HFFc6 (cell line): ENCODE data around the gene WFDC6. TPM values are rescaled to one million over a fixed set of nuclear protein-coding genes. Genes with fewer than 3 reads are reported as not detected.

ENCODE experiments used
- DNase-seq: peaks from one replicate; pipeline ENCODE4 v3.0.0-alpha.2; 2018
- H3K27ac Mint-ChIP-seq: 2 replicates; pipeline ENCODE4 v1.8.0; 2020; ENCODE audit warnings: mild to moderate bottlenecking, mixed read lengths
- H3K27me3 Mint-ChIP-seq: 2 replicates; pipeline ENCODE4 v1.8.0; 2021; ENCODE audit warnings: mild to moderate bottlenecking, moderate library complexity, mixed read lengths; ENCODE audit not compliant: insufficient read depth
- H3K36me3 Mint-ChIP-seq: 2 replicates; pipeline ENCODE4 v1.8.0; 2021; ENCODE audit warnings: low read depth, mixed read lengths
- H3K4me1 Mint-ChIP-seq: 2 replicates; pipeline ENCODE4 v1.8.0; 2020; ENCODE audit warnings: low read depth, mixed read lengths
- H3K4me3 Mint-ChIP-seq: 2 replicates; pipeline ENCODE4 v1.8.0; 2020; ENCODE audit warnings: mild to moderate bottlenecking, moderate library complexity, mixed read lengths
- H3K9me3 Mint-ChIP-seq: 2 replicates; pipeline ENCODE4 v1.8.0; 2020; ENCODE audit warnings: mild to moderate bottlenecking, mixed read lengths
- total RNA-seq, 6 experiments: library from RNA; stranded (reverse); fragmentation: NEBNext Ultra II Directional; extraction: Animal tissue kit (Norgen Biotek cat#: 25700); gene quantifications; 2 replicates in 1 of 6; 3 replicates in 5 of 6; pipeline ENCODE4 v1.2.3, GENCODE V29; 2021
- TF ChIP-seq, protein P1 (sequence below): fragments of 200-600 bp; sonication (generic); IDR thresholded peaks from 2 replicates; pipeline ENCODE4 v1.5.0; 2021; ENCODE audit warnings: antibody characterized with exemption, mild to moderate bottlenecking

WFDC6 gene
- total RNA-seq, 6 experiments from 2014 or later = not detected

DNA sequence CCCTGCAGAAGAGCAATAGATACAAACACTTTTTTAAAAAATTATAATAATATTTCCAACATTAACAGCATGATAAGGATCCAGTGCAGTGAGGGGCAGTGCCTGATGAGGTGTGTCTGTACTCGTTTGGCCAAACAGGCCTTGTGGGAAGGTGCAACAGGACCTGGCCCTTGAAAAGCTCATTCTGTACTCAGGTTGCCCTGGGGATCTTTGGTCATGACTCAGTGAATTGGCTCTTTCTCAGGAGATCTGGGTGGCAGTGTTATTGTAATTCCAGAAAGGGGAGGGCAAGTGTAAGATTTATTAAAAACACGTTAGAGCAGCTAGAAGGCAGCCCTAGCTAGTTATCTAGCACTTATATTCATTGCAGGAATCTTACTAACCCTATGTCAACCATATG is 21.0 kb downstream of the WFDC6 start:
- Mint-ChIP-seq H3K4me1 (no peaks in the 10 kb centered on the region), H3K9me3 (no peaks in the 10 kb centered on the region), H3K36me3 (no peaks in the 10 kb centered on the region), H3K27me3 (peaks cover 11% of the 10 kb centered on the region; the same call in 1 of the 2 replicates), H3K27ac (no peak overlapping the region), H3K4me3 (no peak overlapping the region)
- no peak for DNase-seq
- TF ChIP-seq, protein P1, sequence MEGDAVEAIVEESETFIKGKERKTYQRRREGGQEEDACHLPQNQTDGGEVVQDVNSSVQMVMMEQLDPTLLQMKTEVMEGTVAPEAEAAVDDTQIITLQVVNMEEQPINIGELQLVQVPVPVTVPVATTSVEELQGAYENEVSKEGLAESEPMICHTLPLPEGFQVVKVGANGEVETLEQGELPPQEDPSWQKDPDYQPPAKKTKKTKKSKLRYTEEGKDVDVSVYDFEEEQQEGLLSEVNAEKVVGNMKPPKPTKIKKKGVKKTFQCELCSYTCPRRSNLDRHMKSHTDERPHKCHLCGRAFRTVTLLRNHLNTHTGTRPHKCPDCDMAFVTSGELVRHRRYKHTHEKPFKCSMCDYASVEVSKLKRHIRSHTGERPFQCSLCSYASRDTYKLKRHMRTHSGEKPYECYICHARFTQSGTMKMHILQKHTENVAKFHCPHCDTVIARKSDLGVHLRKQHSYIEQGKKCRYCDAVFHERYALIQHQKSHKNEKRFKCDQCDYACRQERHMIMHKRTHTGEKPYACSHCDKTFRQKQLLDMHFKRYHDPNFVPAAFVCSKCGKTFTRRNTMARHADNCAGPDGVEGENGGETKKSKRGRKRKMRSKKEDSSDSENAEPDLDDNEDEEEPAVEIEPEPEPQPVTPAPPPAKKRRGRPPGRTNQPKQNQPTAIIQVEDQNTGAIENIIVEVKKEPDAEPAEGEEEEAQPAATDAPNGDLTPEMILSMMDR = no peak

DNA sequence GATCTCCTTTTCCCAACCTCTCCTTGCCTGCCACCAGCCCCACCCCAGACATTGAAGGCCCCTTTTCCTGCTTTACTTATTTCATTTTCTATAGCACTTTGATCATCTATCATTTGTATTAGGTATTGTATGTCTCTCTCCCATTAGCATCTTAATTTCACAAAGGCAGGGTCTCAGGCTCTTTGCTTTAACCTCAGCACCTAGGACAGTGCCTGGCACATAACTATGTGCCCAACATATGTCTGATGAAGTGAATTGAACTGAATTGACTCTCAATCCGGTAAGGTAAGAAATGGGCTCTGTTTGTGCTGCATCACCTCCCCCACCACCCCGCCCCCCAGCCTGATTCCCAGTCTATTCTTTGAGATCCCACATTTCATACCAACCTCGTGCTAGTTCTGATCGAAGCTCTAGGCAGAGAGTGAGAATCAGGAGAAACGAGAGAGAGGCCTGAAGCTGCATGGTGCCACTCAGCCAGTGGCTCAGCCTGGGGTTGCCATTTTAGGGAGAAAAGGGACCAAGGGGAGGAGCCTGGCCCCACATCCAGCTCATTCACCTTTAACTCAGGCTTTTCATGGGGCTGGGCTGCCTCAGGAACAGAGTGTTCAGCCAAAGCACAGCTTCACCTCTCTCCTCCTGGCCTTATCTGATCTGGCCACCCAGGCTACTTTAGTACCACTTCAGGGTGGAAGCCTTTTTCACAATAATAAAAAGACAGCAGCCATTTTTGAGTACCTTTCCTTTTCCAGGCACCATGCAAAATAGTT is 24.0 kb downstream of the WFDC6 start, which contains the start of gene SPINT3:
Gene SPINT3, minus strand, starts transcription at position 476 of the 767 bp plus-strand sequence. Its CDS starts 14 bp downstream, at position 462.
- Mint-ChIP-seq H3K9me3 (no peaks in the 10 kb centered on the region), H3K36me3 (no peaks in the 10 kb centered on the region), H3K4me1 (no peaks in the 10 kb centered on the region), H3K27ac (no peak within 1 kb of the TSS), H3K27me3 (peaks cover 3% of the 10 kb centered on the region; the same call in 1 of the 2 replicates), H3K4me3 (no peak within 1 kb of the TSS)
- no peak for DNase-seq
- TF ChIP-seq, protein P1 = no peak

DNA sequence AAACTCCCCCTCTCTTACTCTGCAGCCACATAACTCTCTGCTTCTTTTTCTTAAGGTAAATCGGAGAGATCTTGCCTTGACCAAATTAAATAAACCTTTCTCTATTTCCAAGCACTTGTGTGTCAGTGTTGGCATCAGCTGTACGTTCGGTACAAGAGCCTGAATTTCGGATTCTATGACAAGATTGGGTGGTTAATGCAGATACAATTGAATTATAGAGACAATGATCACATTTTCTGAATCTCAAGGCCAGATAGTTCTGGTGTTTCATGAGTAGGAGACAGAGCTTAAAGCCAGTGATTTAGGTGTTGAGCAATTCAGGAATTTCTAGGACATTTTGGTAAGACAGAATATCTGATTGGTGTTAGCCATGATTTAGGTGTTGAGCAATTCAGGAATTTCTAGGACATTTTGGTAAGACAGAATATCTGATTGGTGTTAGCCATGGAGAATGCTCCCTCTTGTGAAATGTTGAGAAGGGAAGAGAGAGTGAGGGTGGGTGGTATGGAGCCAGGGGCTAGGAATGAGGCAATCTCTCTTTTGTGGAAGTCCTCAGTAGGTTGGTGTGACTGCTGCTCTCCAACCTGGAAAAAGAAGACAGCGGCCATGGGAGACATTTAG is 28.9 kb downstream of the WFDC6 start:
- Mint-ChIP-seq H3K9me3 (no peaks in the 10 kb centered on the region), H3K27me3 (peaks cover 6% of the 10 kb centered on the region; the same call in 1 of the 2 replicates), H3K4me1 (no peaks in the 10 kb centered on the region), H3K27ac (no peak overlapping the region), H3K36me3 (no peaks in the 10 kb centered on the region), H3K4me3 (no peak overlapping the region)
- DNase-seq = no peak
- TF ChIP-seq, protein P1 = no peak

DNA sequence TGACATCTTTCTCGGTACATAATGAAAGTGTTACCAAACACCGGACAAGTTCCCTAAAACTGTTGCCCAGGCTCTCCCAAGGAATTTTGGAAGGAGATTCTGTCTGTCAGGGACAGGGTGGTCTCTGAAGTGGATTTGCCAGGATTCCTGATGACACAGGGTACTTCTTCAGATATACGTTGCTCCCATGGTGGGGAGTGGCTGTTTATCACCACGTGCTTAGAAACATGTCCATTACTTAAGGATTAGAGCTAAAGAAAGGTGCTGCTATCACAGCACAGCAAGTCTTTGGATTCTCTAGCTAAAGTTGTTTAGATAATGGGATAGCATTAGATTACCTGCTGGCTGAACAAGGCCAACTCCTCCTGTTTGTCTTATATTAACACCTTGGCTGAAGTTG is 30.2 kb downstream of the WFDC6 start:
- DNase-seq = no peak
- Mint-ChIP-seq H3K36me3 (no peaks in the 10 kb centered on the region), H3K27ac (no peak overlapping the region), H3K4me1 (no peaks in the 10 kb centered on the region), H3K9me3 (no peaks in the 10 kb centered on the region), H3K4me3 (no peak overlapping the region), H3K27me3 (peaks cover 6% of the 10 kb centered on the region; the same call in 1 of the 2 replicates)
- TF ChIP-seq, protein P1 = no peak

DNA sequence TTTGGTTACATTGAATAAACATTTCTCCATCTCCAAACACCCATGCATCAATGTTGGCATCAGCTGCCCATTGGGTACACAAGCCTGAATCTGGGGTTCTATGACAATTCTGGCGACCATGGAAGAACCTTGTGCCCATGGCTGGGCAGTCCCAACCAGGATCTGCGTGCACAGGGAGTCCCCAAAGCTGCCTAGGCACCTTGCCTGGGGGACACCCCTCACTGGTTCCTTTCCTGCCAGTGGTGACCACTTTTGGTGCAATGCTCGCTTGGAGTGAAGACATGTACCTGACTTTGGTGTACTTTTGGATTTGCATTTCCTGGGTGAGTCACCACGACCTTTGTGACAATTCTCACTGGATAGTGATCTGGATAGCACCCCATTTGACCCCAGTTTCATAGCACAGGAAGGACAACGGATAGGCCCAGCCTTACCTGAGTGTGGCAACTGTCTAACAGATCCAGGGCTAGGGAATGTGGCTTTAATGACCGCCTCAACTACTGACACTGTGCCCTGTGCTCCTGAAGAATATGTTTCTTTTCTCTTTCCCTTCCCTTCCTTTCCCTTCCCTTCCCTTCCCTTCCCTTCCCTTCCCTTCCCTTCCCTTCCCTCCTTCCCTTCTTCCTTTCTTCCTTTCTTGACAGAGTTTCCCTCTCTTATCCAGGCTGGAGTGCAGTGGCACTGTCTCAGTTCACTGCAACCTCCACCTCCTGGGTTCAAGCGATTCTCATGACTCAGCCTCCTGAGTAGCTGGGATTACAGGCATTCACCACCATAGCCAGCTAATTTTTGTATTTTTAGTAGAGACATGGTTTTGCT is 31.0 kb downstream of the WFDC6 start:
- Mint-ChIP-seq H3K27me3 (peaks cover 6% of the 10 kb centered on the region; the same call in 1 of the 2 replicates), H3K27ac (no peak overlapping the region), H3K9me3 (no peaks in the 10 kb centered on the region), H3K4me1 (no peaks in the 10 kb centered on the region), H3K36me3 (no peaks in the 10 kb centered on the region), H3K4me3 (no peak overlapping the region)
- no peak for DNase-seq
- TF ChIP-seq, protein P1 = no peak
